IMR-90 (cell line): ENCODE data around the gene NFKBIA. TPM values are rescaled to one million over a fixed set of nuclear protein-coding genes. Genes with fewer than 3 reads are reported as not detected.

Experiments used
- ATAC-seq: fragments of 200-7000 bp; cut with Tn5 transposase; 2 replicates; pipeline ENCODE4 v1.9.1; 2020; ENCODE audit warnings: low read depth, mild to moderate bottlenecking, moderate library complexity
- BruUV-seq: library from RNA; stranded (reverse); fragments of 400-500 nt; replicated peaks from 2 replicates; lab custom pipeline; 2021; lab: Mats Ljungman, UMichigan
- CTCF ChIA-PET: fragments of 300-600 bp; formaldehyde crosslinking; extraction: SDS; loops from one replicate; lab custom pipeline; 2021; ENCODE audit warnings: antibody characterized with exemption; lab: Yijun Ruan, JAX
- POLR2A ChIA-PET: fragments of 300-600 bp; sonication (Branson Sonifier 250); formaldehyde crosslinking; loops from one replicate; lab custom pipeline; 2022; ENCODE audit warnings: antibody characterized with exemption; ENCODE audit not compliant: unreplicated experiment; lab: Charles Lee
- DNase-seq: peaks from one replicate; pipeline ENCODE4 v3.0.0; 2013
- H2AFZ ChIP-seq: replicated peaks from 2 replicates; pipeline ENCODE3; 2013; ENCODE audit warnings: low read length, mild to moderate bottlenecking; ENCODE audit not compliant: poor library complexity
- H2AK5ac ChIP-seq: 2 replicates; pipeline ENCODE4 v1.6.1; 2013; ENCODE audit warnings: low read depth, low read length, inconsistent platforms
- H2AK9ac ChIP-seq: replicated peaks from 2 replicates; pipeline ENCODE3; 2013; ENCODE audit warnings: mild to moderate bottlenecking, low read depth, low read length, moderate library complexity; ENCODE audit not compliant: poor library complexity
- H2BK120ac ChIP-seq: 2 replicates; pipeline ENCODE4 v1.6.1; 2013; ENCODE audit warnings: low read depth, low read length, inconsistent platforms
- H2BK15ac ChIP-seq: 3 replicates; pipeline ENCODE4 v1.6.1; 2013; ENCODE audit warnings: low read depth, low read length, inconsistent platforms
- H2BK20ac ChIP-seq: 2 replicates; pipeline ENCODE4 v1.6.1; 2013; ENCODE audit warnings: low read depth, mild to moderate bottlenecking, inconsistent platforms, low read length, moderate library complexity
- H2BK5ac ChIP-seq: 2 replicates; pipeline ENCODE4 v1.6.1; 2013; ENCODE audit warnings: mild to moderate bottlenecking, low read depth, low read length, inconsistent platforms; ENCODE audit not compliant: poor library complexity, severe bottlenecking
- H3K14ac ChIP-seq: replicated peaks from 2 replicates; pipeline ENCODE4 v1.6.1; 2013; ENCODE audit warnings: low read depth, low read length, inconsistent platforms
- H3K18ac ChIP-seq: 2 replicates; pipeline ENCODE4 v1.6.1; 2013; ENCODE audit warnings: low read depth, low read length, control low read depth
- H3K23ac ChIP-seq: 2 replicates; pipeline ENCODE4 v1.6.1; 2013; ENCODE audit warnings: low read depth, low read length, inconsistent platforms
- H3K27ac ChIP-seq: 2 replicates; pipeline ENCODE4 v1.5.1; 2013; ENCODE audit warnings: mild to moderate bottlenecking, control low read depth, low read length; ENCODE audit not compliant: insufficient read depth
- H3K27me3 ChIP-seq: 2 replicates; pipeline ENCODE4 v1.6.1; 2013; ENCODE audit warnings: low read length; ENCODE audit not compliant: control insufficient read depth, insufficient read depth
- H3K36me3 ChIP-seq: 2 replicates; pipeline ENCODE4 v1.6.1; 2013; ENCODE audit warnings: low read length, mixed read lengths; ENCODE audit not compliant: control insufficient read depth, insufficient read depth
- H3K4ac ChIP-seq: 2 replicates; pipeline ENCODE4 v1.6.1; 2013; ENCODE audit warnings: low read depth, low read length, inconsistent platforms
- H3K4me1 ChIP-seq: 2 replicates; pipeline ENCODE4 v1.6.1; 2013; ENCODE audit warnings: low read length, mixed read lengths; ENCODE audit not compliant: control insufficient read depth, insufficient read depth
- H3K4me2 ChIP-seq: 2 replicates; pipeline ENCODE4 v1.6.1; 2013; ENCODE audit warnings: low read depth, mild to moderate bottlenecking, control low read depth, low read length, moderate library complexity
- H3K4me3 ChIP-seq: 2 replicates; pipeline ENCODE4 v1.5.1; 2013; ENCODE audit warnings: low read depth, mild to moderate bottlenecking, control low read depth, low read length, moderate library complexity; ENCODE audit not compliant: insufficient read depth
- H3K56ac ChIP-seq: 2 replicates; pipeline ENCODE4 v1.6.1; 2013; ENCODE audit warnings: low read length, inconsistent platforms; ENCODE audit not compliant: insufficient read depth; ENCODE audit errors: extremely low read depth
- H3K79me1 ChIP-seq, 2 experiments: 2 replicates each; pipeline ENCODE4 v1.6.1; 2013; ENCODE audit warnings: low read length in 2 of 2, inconsistent platforms in 1 of 2, low read depth in 1 of 2
- H3K9ac ChIP-seq: 2 replicates; pipeline ENCODE4 v1.6.1; 2013; ENCODE audit warnings: low read depth, low read length, control low read depth
- H3K9me1 ChIP-seq: 2 replicates; pipeline ENCODE4 v1.6.1; 2013; ENCODE audit warnings: low read length, inconsistent platforms; ENCODE audit not compliant: insufficient read depth
- H3K9me3 ChIP-seq: 2 replicates; pipeline ENCODE4 v1.6.1; 2013; ENCODE audit warnings: low read length; ENCODE audit not compliant: control insufficient read depth, insufficient read depth
- H4K20me1 ChIP-seq: 2 replicates; pipeline ENCODE4 v1.6.1; 2013; ENCODE audit warnings: low read length, inconsistent platforms; ENCODE audit not compliant: insufficient read depth
- H4K5ac ChIP-seq: 2 replicates; pipeline ENCODE4 v1.6.1; 2013; ENCODE audit warnings: mild to moderate bottlenecking, low read depth, low read length, control low read depth
- H4K8ac ChIP-seq, 2 experiments: 2 replicates each; pipeline ENCODE4 v1.6.1; 2013; ENCODE audit warnings: low read depth in 2 of 2, low read length in 2 of 2, control low read depth in 1 of 2, inconsistent platforms in 1 of 2
- H4K91ac ChIP-seq: 2 replicates; pipeline ENCODE4 v1.6.1; 2013; ENCODE audit warnings: low read depth, low read length, inconsistent platforms; ENCODE audit not compliant: insufficient read depth
- BHLHE40 ChIP-seq: fragments of 150-350 bp; IDR thresholded peaks from 2 replicates; pipeline ENCODE4 v1.6.1; 2016; ENCODE audit warnings: mild to moderate bottlenecking, low read depth, low read length
- CEBPB ChIP-seq: IDR thresholded peaks from 2 replicates; pipeline ENCODE4 v1.6.1; 2012; ENCODE audit warnings: low read depth, low read length, improper control_type of control experiment
- CHD1 ChIP-seq: IDR thresholded peaks from 2 replicates; pipeline ENCODE4 v1.6.1; 2012; ENCODE audit warnings: low read depth, low read length, improper control_type of control experiment
- CTCF ChIP-seq: conservative IDR thresholded peaks from 2 replicates; pipeline ENCODE4 v1.5.1; 2012; ENCODE audit warnings: mild to moderate bottlenecking, low read depth, low read length, improper control_type of control experiment
- ELK1 ChIP-seq: fragments of 150-350 bp; IDR thresholded peaks from 2 replicates; pipeline ENCODE4 v1.6.1; 2016; ENCODE audit warnings: low read depth, mild to moderate bottlenecking, low read length, moderate library complexity, borderline replicate concordance
- FOS ChIP-seq: fragments of 150-350 bp; IDR thresholded peaks from 2 replicates; pipeline ENCODE4 v1.6.1; 2016; ENCODE audit warnings: low read depth, low read length
- MAFK ChIP-seq: IDR thresholded peaks from 2 replicates; pipeline ENCODE4 v1.6.1; 2012; ENCODE audit warnings: low read depth, low read length, improper control_type of control experiment
- MAZ ChIP-seq: IDR thresholded peaks from 2 replicates; pipeline ENCODE4 v1.6.1; 2012; ENCODE audit warnings: low read depth, mild to moderate bottlenecking, low read length, improper control_type of control experiment, moderate library complexity, borderline replicate concordance
- MXI1 ChIP-seq: IDR thresholded peaks from 2 replicates; pipeline ENCODE4 v1.6.1; 2012; ENCODE audit warnings: low read depth, mild to moderate bottlenecking, low read length, moderate library complexity, borderline replicate concordance
- NFE2L2 ChIP-seq: fragments of 150-350 bp; IDR thresholded peaks from 2 replicates; pipeline ENCODE4 v1.6.1; 2016; ENCODE audit warnings: low read depth, mild to moderate bottlenecking, low read length
- POLR2A ChIP-seq: IDR thresholded peaks from 2 replicates; pipeline ENCODE4 v1.6.1; 2012; ENCODE audit warnings: mild to moderate bottlenecking, low read depth, low read length
- RAD21 ChIP-seq: IDR thresholded peaks from 2 replicates; pipeline ENCODE4 v1.6.1; 2012; ENCODE audit warnings: low read length, improper control_type of control experiment
- RCOR1 ChIP-seq: IDR thresholded peaks from 2 replicates; pipeline ENCODE4 v1.6.1; 2012; ENCODE audit warnings: mild to moderate bottlenecking, low read length, improper control_type of control experiment; ENCODE audit not compliant: insufficient replicate concordance
- RFX5 ChIP-seq: IDR thresholded peaks from 2 replicates; pipeline ENCODE4 v1.8.0; 2012; ENCODE audit warnings: low read depth, mild to moderate bottlenecking, low read length, moderate library complexity
- USF2 ChIP-seq: fragments of 150-350 bp; IDR thresholded peaks from 2 replicates; pipeline ENCODE4 v1.6.1; 2017; ENCODE audit warnings: mild to moderate bottlenecking, antibody characterized with exemption, low read length, low read depth
- WGBS, 2 experiments: methylation state at CpG; one replicate each; pipeline versions ENCODE4 v1.1.5 to v1.1.7; 2013; ENCODE audit warnings: missing lambda C conversion rate in 2 of 2; ENCODE audit not compliant: insufficient read length in 1 of 2; ENCODE audit errors: extremely low coverage in 2 of 2; 5-methylcytosine and 5-hydroxymethylcytosine counted together
- dilution Hi-C: fragments of 300-500 bp; cut with HindIII; formaldehyde crosslinking; loops from one replicate; pipeline ENCODE4 v1.14.3; 2018; ENCODE audit warnings: low sequenced_read_pairs; ENCODE audit not compliant: unreplicated experiment
- in situ Hi-C: fragments of 300-500 bp; cut with MboI; formaldehyde crosslinking; loops from 3 replicates; pipeline ENCODE4 v1.14.3; 2019; ENCODE audit warnings: low sequenced_read_pairs, inconsistent platforms, mixed read lengths
- intact Hi-C: fragments of 100-400 bp; cut with micrococcal nuclease; formaldehyde crosslinking; loops from 2 replicates; pipeline ENCODE4 v1.10.0; 2022
- polyA plus RNA-seq, 3 experiments: library from polyadenylated mRNA; depleted of rRNA; stranded (reverse); fragments of >200 nt; gene quantifications; 2 replicates each; pipeline ENCODE4 v1.2.3, GENCODE V29; 2012; ENCODE audit warnings: low replicate concordance in 1 of 3
- total RNA-seq: library from RNA; depleted of rRNA; stranded (reverse); fragments of >200 nt; gene quantifications from 2 replicates; pipeline ENCODE4 v1.2.3, GENCODE V29; 2012

Gene NFKBIA
- total and polyA plus RNA-seq, 2 of the 4 experiments (the other 2 are of a cell fraction), result 71.1 to 97.1 TPM

GRCh38 chr14:35433826-35434225 is 29.3 kb upstream of the NFKBIA start:
- Histone ChIP-seq H3K18ac (no peak overlapping the region), H3K9me1 (no peaks in the 10 kb centered on the region), H2BK5ac (no peak overlapping the region), H3K27ac (no peak overlapping the region), H3K4ac (no peak overlapping the region), H3K14ac (no peak overlapping the region), H3K4me2 (no peak overlapping the region), H4K91ac (no peak overlapping the region), H2AK5ac (no peak overlapping the region), H2BK15ac (no peak overlapping the region), H3K36me3 (no peaks in the 10 kb centered on the region), H2BK120ac (no peak overlapping the region), H3K4me3 (no peak overlapping the region), H4K20me1 (no peaks in the 10 kb centered on the region), H2BK20ac (no peak overlapping the region), H3K27me3 (no peaks in the 10 kb centered on the region), H2AFZ (no peak overlapping the region), H2AK9ac (no peak overlapping the region), H3K23ac (no peak overlapping the region), H4K8ac (no peak overlapping the region), H3K4me1 (no peaks in the 10 kb centered on the region), H3K9me3 (no peaks in the 10 kb centered on the region), H3K9ac (no peak overlapping the region), H3K56ac (no peak overlapping the region), H3K79me1 (no peaks in the 10 kb centered on the region), H4K5ac (no peak overlapping the region)
- ATAC-seq (no peak), DNase-seq (no peak)
- in situ Hi-C loops, result no loop called here
- CTCF ChIA-PET, result interaction anchor here (0.6 kb wide), 1 partner anchor 27 kb away, joined by 4 read pairs; no protein-coding TSS in a partner anchor
- dilution Hi-C loops, result loop anchor here (25.0 kb wide), 1 partner anchor 253 kb away; no protein-coding TSS in a partner anchor
- no CpG with 5 or more reads among the region's 1 CpG for WGBS, 2 experiments
- POLR2A ChIA-PET, result no interaction called here
- BruUV-seq, result no TSS peak
- TF ChIP-seq MAFK (no peak), MXI1 (no peak), MAZ (no peak), RCOR1 (no peak), ELK1 (no peak), CTCF (no peak), USF2 (no peak), FOS (no peak), CEBPB (no peak), RFX5 (no peak), RAD21 (no peak), NFE2L2 (no peak), POLR2A (no peak), CHD1 (no peak), BHLHE40 (no peak)
- intact Hi-C loops, result no loop called here
